ENCODE data around the gene RBPMS2. TPM values are rescaled to one million over a fixed set of nuclear protein-coding genes. Genes with fewer than 3 reads are reported as not detected.

The RBPMS2 gene
- polyA plus RNA-seq, 1 experiment = 0.88 TPM

- Histone ChIP-seq H3K4me3 (ENCODE audit: low read depth, low read length) (peak overlapping the region; percentile 84), H3K27me3 (ENCODE audit: control insufficient read depth, insufficient read depth, low read length) (no peaks in the 10 kb centered on the region), H3K9me3 (ENCODE audit: control insufficient read depth, insufficient read depth, low read length) (no peaks in the 10 kb centered on the region; the same call in 1 of the 2 replicates), H3K27ac (ENCODE audit: low read depth, low read length) (peak overlapping the region; percentile 21)
- TF ChIP-seq, protein P1, sequence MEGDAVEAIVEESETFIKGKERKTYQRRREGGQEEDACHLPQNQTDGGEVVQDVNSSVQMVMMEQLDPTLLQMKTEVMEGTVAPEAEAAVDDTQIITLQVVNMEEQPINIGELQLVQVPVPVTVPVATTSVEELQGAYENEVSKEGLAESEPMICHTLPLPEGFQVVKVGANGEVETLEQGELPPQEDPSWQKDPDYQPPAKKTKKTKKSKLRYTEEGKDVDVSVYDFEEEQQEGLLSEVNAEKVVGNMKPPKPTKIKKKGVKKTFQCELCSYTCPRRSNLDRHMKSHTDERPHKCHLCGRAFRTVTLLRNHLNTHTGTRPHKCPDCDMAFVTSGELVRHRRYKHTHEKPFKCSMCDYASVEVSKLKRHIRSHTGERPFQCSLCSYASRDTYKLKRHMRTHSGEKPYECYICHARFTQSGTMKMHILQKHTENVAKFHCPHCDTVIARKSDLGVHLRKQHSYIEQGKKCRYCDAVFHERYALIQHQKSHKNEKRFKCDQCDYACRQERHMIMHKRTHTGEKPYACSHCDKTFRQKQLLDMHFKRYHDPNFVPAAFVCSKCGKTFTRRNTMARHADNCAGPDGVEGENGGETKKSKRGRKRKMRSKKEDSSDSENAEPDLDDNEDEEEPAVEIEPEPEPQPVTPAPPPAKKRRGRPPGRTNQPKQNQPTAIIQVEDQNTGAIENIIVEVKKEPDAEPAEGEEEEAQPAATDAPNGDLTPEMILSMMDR (IDR thresholded peaks at IDR 0.05; ENCODE audit: low read depth, low read length) = no peak
- CTCF ChIA-PET = interaction anchor here (1.0 to 2.2 kb wide), 2 partner anchors 27 to 275 kb away, joined by 3 to 8 read pairs; no protein-coding TSS in a partner anchor
- POLR2A ChIA-PET = interaction anchor here (0.6 kb wide), 1 partner anchor 9 kb away, joined by 12 read pairs; no protein-coding TSS in a partner anchor
- no peak for DNase-seq (ENCODE audit: low read depth, low spot score)
Measured at GRCh38 chr15:64701051-64701450, 74.3 kb downstream of the RBPMS2 start.

DNA sequence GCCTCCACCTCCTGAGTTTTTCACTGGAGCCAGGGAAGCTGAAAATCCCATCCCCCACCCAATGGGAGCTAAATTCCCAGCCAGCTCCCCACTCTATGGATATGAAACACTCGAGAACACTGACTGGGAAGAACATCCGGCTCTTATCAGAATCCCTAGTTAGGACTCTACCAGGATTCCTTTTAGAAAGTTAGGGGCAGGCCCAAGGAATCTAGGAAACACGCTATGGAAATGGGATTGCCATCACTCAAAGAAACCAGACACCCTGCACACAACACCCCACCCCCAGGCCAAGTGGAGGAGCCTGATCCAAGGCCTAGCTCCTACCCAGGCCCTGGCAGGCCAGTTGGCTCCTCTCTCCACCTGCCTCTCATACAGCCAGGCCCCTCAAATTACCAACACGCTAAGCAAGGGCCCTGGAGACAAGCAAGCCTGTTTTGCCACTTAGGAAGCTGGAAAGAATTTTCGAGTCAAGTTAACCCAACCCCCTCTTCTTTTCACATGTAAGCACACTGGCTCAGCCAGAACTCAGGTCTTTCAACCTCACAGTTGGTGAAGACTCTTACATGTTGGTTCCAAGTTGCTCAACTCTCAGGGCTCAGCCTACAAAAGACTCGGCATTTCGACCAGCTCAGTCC is 75.5 kb downstream of the RBPMS2 start:
- POLR2A ChIA-PET = no interaction called here
- Histone ChIP-seq H3K9me3 (ENCODE audit: control insufficient read depth, insufficient read depth, low read length) (no peaks in the 10 kb centered on the region; the same call in 1 of the 2 replicates), H3K27ac (ENCODE audit: low read depth, low read length) (peak overlapping the region; percentile 57), H3K4me3 (ENCODE audit: low read depth, low read length) (peak overlapping the region; percentile 84), H3K27me3 (ENCODE audit: control insufficient read depth, insufficient read depth, low read length) (no peaks in the 10 kb centered on the region)
- CTCF ChIA-PET = interaction anchor here (0.7 kb wide), 1 partner anchor 14 kb away, joined by 3 read pairs; no protein-coding TSS in a partner anchor
- TF ChIP-seq, protein P1 (IDR thresholded peaks at IDR 0.05; ENCODE audit: low read depth, low read length) = no peak
- DNase-seq (ENCODE audit: low read depth, low spot score) = no peak

DNA sequence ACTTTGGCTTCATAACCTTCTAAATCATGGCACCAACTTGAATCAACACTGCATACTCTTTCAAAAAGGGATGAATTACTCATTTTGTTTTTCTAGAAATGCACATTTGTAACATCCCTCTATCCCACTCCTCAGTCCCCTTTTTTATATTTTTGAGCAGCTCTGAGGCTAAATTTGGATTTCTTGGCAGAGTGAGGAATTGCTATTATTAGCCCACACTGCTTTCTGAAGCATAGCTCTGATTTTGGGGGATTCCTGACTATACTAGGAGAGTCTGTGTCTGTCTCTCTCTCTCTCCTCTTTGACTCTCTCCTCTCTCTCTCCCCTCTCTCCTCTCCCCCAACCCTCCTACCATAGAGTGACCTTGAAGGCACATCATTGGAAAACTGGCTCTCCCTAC is 76.6 kb downstream of the RBPMS2 start:
- ChIA-PET CTCF (no interaction called here), POLR2A (no interaction called here)
- no peaks in the 10 kb centered on the region; the same call in 1 of the 2 replicates for H3K9me3 ChIP-seq (ENCODE audit: control insufficient read depth, insufficient read depth, low read length)
- TF ChIP-seq, protein P1 (IDR thresholded peaks at IDR 0.05; ENCODE audit: low read depth, low read length) = no peak
- H3K4me3 ChIP-seq (ENCODE audit: low read depth, low read length) = no peak overlapping the region
- DNase-seq (ENCODE audit: low read depth, low spot score) = no peak
- H3K27ac ChIP-seq (ENCODE audit: low read depth, low read length) = no peak overlapping the region
- no peaks in the 10 kb centered on the region for H3K27me3 ChIP-seq (ENCODE audit: control insufficient read depth, insufficient read depth, low read length)

GRCh38 chr15:64697911-64698369 is 77.4 kb downstream of the RBPMS2 start:
- no peak overlapping the region for H3K27ac ChIP-seq (ENCODE audit: low read depth, low read length)
- ChIA-PET CTCF (interaction anchor here (1.5 to 1.7 kb wide), 2 partner anchors 11 to 30 kb away, joined by 6 to 7 read pairs; no protein-coding TSS in a partner anchor), POLR2A (no interaction called here)
- TF ChIP-seq, protein P1 (IDR thresholded peaks at IDR 0.05; ENCODE audit: low read depth, low read length) = no peak
- H3K4me3 ChIP-seq (ENCODE audit: low read depth, low read length) = no peak overlapping the region
- H3K27me3 ChIP-seq (ENCODE audit: control insufficient read depth, insufficient read depth, low read length) = no peaks in the 10 kb centered on the region
- no peak for DNase-seq (ENCODE audit: low read depth, low spot score)
- no peaks in the 10 kb centered on the region; the same call in 1 of the 2 replicates for H3K9me3 ChIP-seq (ENCODE audit: control insufficient read depth, insufficient read depth, low read length)

DNA sequence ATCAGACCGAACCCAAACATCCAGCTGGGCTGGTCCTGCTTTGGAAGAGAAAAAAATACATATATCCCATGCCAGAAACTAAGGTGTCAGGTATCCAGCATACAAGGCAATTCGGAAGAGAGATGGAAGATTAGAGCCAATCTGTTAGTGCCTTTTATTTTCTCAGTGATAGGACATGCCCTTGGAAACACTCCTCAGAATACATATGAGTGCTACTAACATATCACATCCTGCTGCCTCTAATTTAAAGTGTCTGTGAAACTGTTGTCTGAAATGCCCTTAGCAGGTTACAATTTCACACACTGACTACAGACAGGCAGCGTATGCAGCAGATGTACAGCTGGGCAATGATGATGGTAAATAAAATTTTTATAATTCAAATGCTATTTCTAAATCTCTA is 78.9 kb downstream of the RBPMS2 start:
- H3K27ac ChIP-seq (ENCODE audit: low read depth, low read length) = no peak overlapping the region
- no peaks in the 10 kb centered on the region for H3K9me3 ChIP-seq (ENCODE audit: control insufficient read depth, insufficient read depth, low read length)
- CTCF ChIA-PET = interaction anchor here (1.7 to 3.0 kb wide), 3 partner anchors 10 to 31 kb away, joined by 6 to 19 read pairs (median 7); no protein-coding TSS in a partner anchor
- POLR2A ChIA-PET = no interaction called here
- H3K4me3 ChIP-seq (ENCODE audit: low read depth, low read length) = no peak overlapping the region
- TF ChIP-seq, protein P1 (IDR thresholded peaks at IDR 0.05; ENCODE audit: low read depth, low read length) = no peak
- no peak for DNase-seq (ENCODE audit: low read depth, low spot score)
- H3K27me3 ChIP-seq (ENCODE audit: control insufficient read depth, insufficient read depth, low read length) = no peaks in the 10 kb centered on the region

All from AG04450 (cell line).